Measurements from ENCODE around the gene KCTD12. TPM values are rescaled to one million over a fixed set of nuclear protein-coding genes. Genes with fewer than 3 reads are reported as not detected.

KCTD12 gene
- polyA plus RNA-seq, 1 donor (not counting 4 experiments of a cell fraction or from before 2014, with no cell fraction given) = 18.9 TPM

DNA sequence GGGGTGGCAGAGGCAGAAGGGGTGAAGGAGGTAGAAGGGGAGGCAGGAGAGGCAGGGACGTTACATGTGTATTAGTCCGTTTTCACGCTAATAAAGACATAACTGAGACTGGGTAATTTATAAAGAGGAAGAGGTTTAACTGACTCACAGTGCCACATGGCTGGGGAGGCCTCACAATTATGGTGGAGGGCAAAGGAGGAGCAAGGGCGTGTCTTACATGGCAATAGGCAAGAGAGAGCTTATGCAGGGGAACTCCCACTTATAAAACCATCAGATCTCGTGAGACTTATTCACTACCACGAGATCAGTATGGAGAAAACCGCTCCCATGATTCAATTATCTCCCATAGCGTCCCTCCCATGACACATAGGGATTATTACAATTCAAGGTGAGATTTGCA, 43.1 kb upstream of the KCTD12 start:
- no peaks in the 10 kb centered on the region for H3K27me3 ChIP-seq (ENCODE audit: control insufficient read depth, extremely low read depth, insufficient read depth, low read length)
- no peaks in the 10 kb centered on the region for H3K36me3 ChIP-seq (ENCODE audit: control insufficient read depth in 2 of 2, extremely low read depth in 1 of 2, insufficient read depth in 2 of 2, low read length in 2 of 2)
- H2AFZ ChIP-seq (ENCODE audit: control insufficient read depth, low read length) = no peak overlapping the region
- H3K9me1 ChIP-seq (ENCODE audit: control insufficient read depth, extremely low read depth, insufficient read depth, low read length) = no peaks in the 10 kb centered on the region
- dilution Hi-C loops (cut with MboI; ENCODE audit: extremely low pct_ligation_motif_present, low sequenced_read_pairs) = no loop called here
- no peak overlapping the region for H3K9ac ChIP-seq (ENCODE audit: control insufficient read depth, extremely low read depth, insufficient read depth, low read length)
- no peak for TF ChIP-seq EZH2 (IDR thresholded peaks at IDR 0.05; ENCODE audit: low read length)
- no peak for TF ChIP-seq CTCF (optimal IDR thresholded peaks at IDR 0.05 in 1 of 3, IDR thresholded peaks at IDR 0.05 in 1 of 3, conservative IDR thresholded peaks at IDR 0.05 in 1 of 3; ENCODE audit: extremely low read depth in 1 of 3, insufficient read depth in 2 of 3, low read length in 3 of 3)
- DNase-seq (ENCODE audit: low read depth, low spot score) (no peak), FAIRE-seq (no peak)
- no peaks in the 10 kb centered on the region for H4K20me1 ChIP-seq (ENCODE audit: control insufficient read depth, extremely low read depth, insufficient read depth, low read length)
- H3K4me1 ChIP-seq (ENCODE audit: control insufficient read depth, extremely low read depth, insufficient read depth, low read length) = peaks cover 12% of the 10 kb centered on the region
- no peaks in the 10 kb centered on the region for H3K79me2 ChIP-seq (ENCODE audit: control insufficient read depth, insufficient read depth, low read length)
- H3K4me3 ChIP-seq (ENCODE audit: control insufficient read depth in 2 of 3, extremely low read depth in 1 of 3, insufficient read depth in 2 of 3, low read depth in 1 of 3, low read length in 3 of 3) = no peak overlapping the region
- no peak overlapping the region for H3K4me2 ChIP-seq (ENCODE audit: control insufficient read depth, extremely low read depth, insufficient read depth, low read depth, low read length)
- H3K9me3 ChIP-seq (ENCODE audit: control insufficient read depth, low read depth, low read length) = no peaks in the 10 kb centered on the region
- no peak overlapping the region for H3K27ac ChIP-seq (ENCODE audit: control insufficient read depth, insufficient read depth, low read length)

DNA sequence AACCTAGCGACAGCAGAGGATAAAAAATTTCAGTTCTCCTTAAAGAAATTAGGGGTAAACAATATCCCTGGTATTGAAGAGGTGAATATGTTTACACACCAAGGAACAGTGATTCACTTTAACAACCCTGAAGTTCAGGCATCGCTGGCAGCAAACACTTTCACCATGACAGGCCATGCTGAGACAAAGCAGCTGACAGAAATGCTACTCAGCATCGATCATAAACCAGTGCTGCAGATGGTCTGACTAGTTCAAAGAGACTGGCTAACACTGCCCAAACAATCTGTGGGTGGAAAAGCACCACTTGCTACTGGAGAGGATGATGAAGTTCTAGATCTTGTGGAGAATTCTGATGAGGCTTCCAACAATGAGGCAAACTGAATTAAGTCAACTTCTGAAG, 42.3 kb upstream of the KCTD12 start:
- no peaks in the 10 kb centered on the region for H3K36me3 ChIP-seq (ENCODE audit: control insufficient read depth in 2 of 2, extremely low read depth in 1 of 2, insufficient read depth in 2 of 2, low read length in 2 of 2)
- no peak overlapping the region for H3K27ac ChIP-seq (ENCODE audit: control insufficient read depth, insufficient read depth, low read length)
- peaks cover 12% of the 10 kb centered on the region for H3K4me1 ChIP-seq (ENCODE audit: control insufficient read depth, extremely low read depth, insufficient read depth, low read length)
- no peaks in the 10 kb centered on the region for H3K79me2 ChIP-seq (ENCODE audit: control insufficient read depth, insufficient read depth, low read length)
- DNase-seq (ENCODE audit: low read depth, low spot score) (no peak), FAIRE-seq (no peak)
- H3K9me3 ChIP-seq (ENCODE audit: control insufficient read depth, low read depth, low read length) = no peaks in the 10 kb centered on the region
- H4K20me1 ChIP-seq (ENCODE audit: control insufficient read depth, extremely low read depth, insufficient read depth, low read length) = no peaks in the 10 kb centered on the region
- H3K27me3 ChIP-seq (ENCODE audit: control insufficient read depth, extremely low read depth, insufficient read depth, low read length) = no peaks in the 10 kb centered on the region
- H3K4me2 ChIP-seq (ENCODE audit: control insufficient read depth, extremely low read depth, insufficient read depth, low read depth, low read length) = no peak overlapping the region
- no peaks in the 10 kb centered on the region for H3K9me1 ChIP-seq (ENCODE audit: control insufficient read depth, extremely low read depth, insufficient read depth, low read length)
- no peak for TF ChIP-seq CTCF (optimal IDR thresholded peaks at IDR 0.05 in 1 of 3, IDR thresholded peaks at IDR 0.05 in 1 of 3, conservative IDR thresholded peaks at IDR 0.05 in 1 of 3; ENCODE audit: extremely low read depth in 1 of 3, insufficient read depth in 2 of 3, low read length in 3 of 3)
- no peak for TF ChIP-seq EZH2 (IDR thresholded peaks at IDR 0.05; ENCODE audit: low read length)
- dilution Hi-C loops (cut with MboI; ENCODE audit: extremely low pct_ligation_motif_present, low sequenced_read_pairs) = no loop called here
- no peak overlapping the region for H3K9ac ChIP-seq (ENCODE audit: control insufficient read depth, extremely low read depth, insufficient read depth, low read length)
- H2AFZ ChIP-seq (ENCODE audit: control insufficient read depth, low read length) = no peak overlapping the region
- no peak overlapping the region for H3K4me3 ChIP-seq (ENCODE audit: control insufficient read depth in 2 of 3, extremely low read depth in 1 of 3, insufficient read depth in 2 of 3, low read depth in 1 of 3, low read length in 3 of 3)
